NCI-H1092 (cell line): ENCODE measurements around the gene SHISAL1.

Experiments used
- DNase-seq: peaks from one replicate; lab custom pipeline; 2025; lab: John Stamatoyannopoulos, UW

SHISAL1 gene

GRCh38 chr22:44342347-44342956 is 29.7 kb upstream of the SHISAL1 start:
- DNase-seq: no peak

- no peak for DNase-seq
Measured at GRCh38 chr22:44341431-44342346, 28.9 kb upstream of the SHISAL1 start.

- DNase-seq: no peak
Measured at GRCh38 chr22:44340271-44341239, 27.8 kb upstream of the SHISAL1 start.

DNA sequence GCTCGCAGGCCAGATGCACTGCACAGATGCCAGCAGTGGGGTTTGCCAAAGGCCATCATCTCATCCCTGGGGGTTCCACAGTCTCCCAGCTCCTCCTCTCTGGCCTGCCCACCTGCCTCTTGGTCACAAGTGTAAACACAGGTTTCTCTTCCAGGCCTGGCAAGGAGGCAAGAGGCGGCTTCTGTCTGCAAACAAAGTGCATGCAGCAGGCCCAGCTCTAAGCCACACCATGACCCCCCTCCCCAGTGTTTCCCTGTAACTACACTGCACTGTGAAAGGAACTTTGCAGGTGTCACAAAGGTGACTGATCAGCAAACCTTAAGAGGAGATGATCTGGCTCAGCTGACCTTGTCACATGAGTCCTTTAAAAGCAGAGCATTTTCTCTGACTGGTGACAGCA is 26.2 kb upstream of the SHISAL1 start:
- DNase-seq: no peak

DNA sequence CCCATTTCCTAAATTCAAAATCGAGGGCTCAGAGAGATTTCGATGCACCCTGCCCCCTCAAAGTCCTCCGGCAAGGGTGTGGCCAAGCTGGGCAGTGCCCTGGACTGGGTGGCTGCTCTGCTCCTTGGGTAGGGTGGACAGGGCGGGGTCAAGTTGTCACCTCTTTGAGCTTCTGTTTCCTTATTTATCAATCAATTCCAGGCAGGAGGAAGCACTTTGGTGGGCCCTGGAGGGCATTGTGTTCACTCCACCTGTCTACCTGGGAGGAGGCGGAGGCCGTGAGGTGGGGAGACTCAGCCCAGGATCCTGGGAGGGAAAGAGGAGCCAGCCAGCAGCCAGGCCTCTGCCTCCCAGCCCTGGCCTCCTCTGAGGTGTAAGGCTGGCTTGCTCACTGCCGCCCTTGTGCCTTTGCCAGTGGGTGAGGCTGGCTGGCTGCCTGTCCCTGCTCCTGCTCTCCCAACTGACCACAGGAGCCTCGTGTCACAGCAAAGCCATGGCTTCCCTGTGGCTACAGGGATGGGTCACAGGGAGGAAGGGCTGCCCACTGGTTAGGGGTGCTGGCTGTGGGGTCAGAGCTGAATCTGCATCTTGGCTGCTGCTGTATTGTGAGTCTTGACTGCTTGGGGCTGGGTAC is 25.5 kb upstream of the SHISAL1 start:
- no peak for DNase-seq

DNA sequence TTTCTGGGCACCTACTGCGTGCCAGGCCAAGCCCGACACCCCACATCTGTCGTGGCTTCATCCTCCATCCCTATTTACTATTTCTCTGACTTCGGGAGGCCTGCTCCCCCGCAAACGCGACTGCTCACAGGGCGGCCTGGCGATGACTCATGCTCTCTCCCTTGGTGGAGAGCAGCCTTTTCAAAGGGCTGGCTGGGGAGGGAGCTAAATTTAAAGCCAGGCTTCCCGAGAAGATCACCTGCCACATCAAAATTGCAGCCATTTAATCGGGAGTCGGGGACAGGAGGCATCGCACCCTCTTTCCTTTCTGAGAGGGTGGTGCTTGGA is 24.9 kb upstream of the SHISAL1 start:
- DNase-seq: no peak

- no peak for DNase-seq
Measured at GRCh38 chr22:44336962-44337677, 24.4 kb upstream of the SHISAL1 start.

DNA sequence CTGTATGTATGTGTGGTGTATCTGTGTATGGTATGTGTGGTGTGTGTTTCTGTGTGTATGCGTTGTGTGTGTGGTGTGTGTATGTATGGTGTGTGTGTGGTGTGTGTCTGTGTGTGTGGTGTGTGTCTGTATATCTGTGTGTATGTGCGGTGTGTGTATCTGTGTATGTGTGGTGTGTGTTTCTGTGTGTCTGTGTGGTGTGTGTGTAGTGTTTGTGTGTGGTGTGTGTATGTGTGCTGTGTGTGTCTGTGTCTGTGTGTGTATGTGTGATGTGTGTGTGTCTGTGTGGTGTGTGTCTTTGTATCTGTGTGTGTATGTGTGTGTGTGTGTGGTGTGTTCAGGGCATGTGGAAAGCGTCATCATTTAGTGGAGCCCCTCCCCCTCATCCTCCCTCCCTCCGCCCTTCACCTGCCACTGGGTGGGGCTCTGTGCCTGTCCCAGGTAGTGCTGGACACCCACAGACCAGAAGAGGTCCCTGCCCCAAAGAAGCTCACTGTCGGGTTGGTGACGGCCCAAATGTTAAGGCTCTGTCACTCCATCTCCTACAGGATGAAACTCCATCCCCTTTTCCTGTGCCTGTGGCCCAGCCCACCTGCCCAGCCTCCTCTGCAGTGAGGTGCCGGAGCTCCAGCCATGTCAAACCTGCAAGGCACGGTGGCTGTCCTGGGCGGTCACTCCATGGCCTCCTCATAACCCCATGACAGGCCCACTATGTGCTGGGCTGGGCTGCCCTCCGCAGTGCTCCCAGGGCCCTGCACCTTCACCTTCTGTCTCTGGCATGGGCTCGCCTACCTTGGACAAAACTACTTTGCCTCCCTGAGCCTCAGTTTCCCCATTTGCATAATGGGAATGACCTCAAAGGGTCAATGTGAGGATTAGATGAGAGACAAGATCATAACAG is 23.4 kb upstream of the SHISAL1 start:
- DNase-seq: no peak

DNA sequence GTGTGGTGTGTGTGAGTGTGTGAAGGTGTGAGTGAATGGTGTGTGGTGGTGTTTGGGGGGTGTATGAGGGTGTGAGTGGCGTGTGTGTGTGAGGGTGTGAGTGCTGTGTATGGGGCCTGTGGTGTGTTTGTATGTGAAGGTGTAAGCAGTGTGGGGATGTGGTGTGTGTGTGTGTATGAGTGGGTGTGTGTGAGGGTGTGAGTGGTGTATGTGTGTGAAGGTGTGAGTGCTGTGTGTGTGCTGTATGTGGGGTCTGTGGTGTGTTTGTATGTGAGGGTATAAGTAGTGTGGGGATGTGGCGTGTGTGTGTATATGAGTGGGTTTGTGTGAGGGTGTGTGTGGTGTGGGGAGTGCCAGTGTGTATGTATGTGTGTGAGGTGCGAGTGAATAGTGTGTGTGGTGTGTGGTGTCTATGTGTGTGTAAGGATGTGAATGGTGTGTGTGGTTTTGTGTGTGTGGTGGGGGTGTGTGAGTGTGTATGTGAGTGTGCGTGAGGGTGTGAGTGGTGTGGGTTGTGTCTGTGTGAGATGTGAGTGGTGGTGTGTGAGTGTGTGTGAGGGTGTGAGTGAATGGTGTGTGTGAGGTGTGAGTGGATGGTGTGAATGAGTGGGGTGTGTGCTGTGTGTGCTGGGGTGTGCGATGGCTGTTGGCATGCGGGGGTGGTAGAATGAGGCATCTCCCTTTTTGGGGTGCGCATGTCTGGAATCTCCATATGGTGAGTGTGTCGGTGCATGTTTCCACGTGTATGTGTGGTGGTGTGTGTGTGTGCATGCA is 22.5 kb upstream of the SHISAL1 start:
- DNase-seq: no peak

DNA sequence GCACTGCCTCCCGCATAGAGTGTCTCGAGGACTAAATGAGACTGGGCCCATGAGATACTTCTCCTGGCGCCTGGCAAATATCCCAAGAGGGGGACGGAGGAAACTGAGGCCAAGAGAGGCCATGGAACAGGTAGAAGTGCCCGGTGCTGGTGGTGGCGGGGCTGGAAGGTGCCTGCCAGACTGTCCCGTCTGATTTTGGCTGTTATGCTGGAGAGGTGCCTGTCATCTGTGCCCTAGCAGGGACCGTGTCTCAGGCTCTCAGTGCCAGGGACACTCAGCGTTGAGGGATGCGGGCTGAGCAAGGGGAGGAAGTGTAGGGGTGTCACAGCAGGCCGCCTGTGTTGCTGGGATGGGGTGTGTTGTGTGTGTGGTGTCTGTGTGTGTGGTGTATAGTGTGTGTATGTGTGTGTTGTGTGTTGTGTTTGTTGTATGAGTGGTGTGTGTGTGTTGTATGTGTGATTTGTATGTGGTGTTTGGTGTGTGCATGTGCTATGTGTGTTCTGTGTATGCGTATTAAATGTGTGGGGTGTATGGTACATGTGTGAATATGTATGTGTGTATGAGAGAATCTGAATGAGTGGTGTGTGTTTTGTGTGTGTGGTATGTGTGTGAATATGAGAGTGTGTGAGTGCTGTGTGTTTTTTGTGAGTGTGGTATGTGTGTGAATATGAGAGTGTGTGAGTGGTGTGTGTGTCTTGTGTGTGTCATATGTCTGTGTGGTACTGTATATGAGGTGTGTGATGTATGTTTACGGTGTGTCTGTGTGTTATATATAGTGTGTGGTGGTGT is 21.3 kb upstream of the SHISAL1 start:
- DNase-seq: no peak

- DNase-seq: no peak
Measured at GRCh38 chr22:44332946-44333345, 20.2 kb upstream of the SHISAL1 start.

GRCh38 chr22:44331881-44332714 is 19.3 kb upstream of the SHISAL1 start:
- DNase-seq: no peak

DNA sequence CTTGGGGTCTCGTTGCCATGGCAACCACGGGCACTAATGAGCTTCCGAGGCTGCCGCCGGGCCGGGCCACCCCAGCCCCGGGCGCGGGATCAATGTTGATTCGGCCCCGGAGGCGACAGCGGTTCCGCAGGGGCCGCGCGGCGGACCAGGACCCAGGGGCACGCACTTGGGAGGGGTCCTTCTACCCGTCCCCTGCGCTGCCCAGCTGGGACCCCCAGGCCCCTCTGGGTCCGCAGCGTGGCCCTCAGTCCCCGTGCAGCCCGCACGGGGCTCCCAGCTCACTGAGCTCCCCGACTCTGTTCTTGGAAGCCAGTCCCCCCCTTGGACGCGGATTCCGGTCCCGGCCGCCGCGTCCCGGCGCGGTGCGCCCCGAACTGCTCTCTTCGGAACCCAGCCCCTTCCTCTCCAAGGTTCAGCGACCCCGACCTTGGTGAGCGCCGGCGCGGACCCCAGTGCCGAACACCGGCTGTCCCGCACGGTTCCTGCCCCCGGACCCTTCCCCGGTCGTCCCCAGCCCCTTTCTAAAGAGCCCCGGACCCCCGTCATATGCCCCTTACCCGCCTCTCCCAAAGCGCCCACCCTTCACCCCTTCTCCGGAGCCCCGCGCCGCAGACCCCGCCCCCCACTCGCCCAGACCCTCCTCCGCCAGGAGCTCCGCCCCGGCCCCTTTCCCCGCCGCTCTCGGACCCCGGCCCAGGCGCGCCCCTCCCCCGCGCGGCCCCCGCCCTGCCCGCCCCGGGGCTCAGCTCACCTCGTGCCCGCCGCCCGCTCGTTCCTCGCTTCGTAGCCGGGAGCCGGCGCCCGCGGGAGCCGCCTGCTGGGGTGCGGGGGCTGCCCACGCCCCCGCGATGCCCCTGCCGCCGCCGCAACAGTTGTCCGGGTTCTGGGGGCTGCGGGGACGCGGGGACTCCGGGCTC is 18.3 kb upstream of the SHISAL1 start:
- DNase-seq: no peak

GRCh38 chr22:44330188-44330743 is 17.5 kb upstream of the SHISAL1 start:
- no peak for DNase-seq

DNA sequence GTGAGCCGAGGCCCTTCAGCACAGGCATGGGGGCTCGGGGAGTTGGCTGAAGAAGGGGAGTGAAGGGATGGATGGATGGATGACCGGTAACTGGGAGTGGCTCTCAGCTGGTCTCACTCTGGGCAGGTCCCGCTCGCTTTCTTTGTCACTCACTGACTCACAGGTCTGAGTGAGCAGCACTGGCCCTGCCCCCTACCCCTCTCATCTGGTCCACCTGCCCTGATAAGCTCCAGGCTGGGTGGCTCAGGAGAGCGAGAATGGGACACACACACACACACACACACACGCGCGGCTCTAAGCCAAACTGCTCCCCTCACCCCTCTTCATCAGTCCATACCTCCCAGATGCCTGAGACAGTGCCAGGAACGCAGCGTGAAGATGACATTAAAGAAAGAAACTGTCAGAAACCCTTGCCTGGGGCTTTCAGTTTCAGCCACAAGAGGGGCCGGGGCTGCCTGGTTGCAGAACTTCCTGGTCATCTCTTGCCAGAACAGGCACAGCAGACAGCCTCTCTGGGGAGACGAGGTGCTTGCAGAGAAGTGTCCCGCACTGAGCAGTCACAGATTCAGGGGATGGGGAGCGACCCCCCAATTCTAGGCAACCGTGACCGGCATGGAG is 16.5 kb upstream of the SHISAL1 start:
- no peak for DNase-seq

- no peak for DNase-seq
Measured at GRCh38 chr22:44328762-44329161, 16.0 kb upstream of the SHISAL1 start.
